Sigmoid colon (tissue), 7 donors: ENCODE data around the gene IRAG1. TPM values are rescaled to one million over a fixed set of nuclear protein-coding genes. Genes with fewer than 3 reads are reported as not detected.

Experiments
- DNase-seq: peaks from one replicate; pipeline ENCODE4 v3.0.0-alpha.2; 2019
- H3K27ac ChIP-seq, 4 donors: fragments of 200-600 bp; sonication (generic); one replicate each; pipeline ENCODE4 v1.5.1; 2016 to 2019; ENCODE audit warnings: mild to moderate bottlenecking in 1 of 4
- H3K27me3 ChIP-seq, 3 donors: fragments of 200-600 bp; sonication (generic); one replicate each; pipeline ENCODE4 v1.5.1; 2019; ENCODE audit warnings: mild to moderate bottlenecking in 1 of 3
- H3K36me3 ChIP-seq, 4 donors: fragments of 200-600 bp; sonication (generic); one replicate each; pipeline ENCODE4 v1.5.1; 2016 to 2019
- H3K4me1 ChIP-seq, 4 donors: fragments of 200-600 bp; sonication (generic); one replicate each; pipeline ENCODE4 v1.5.1; 2017 to 2019
- H3K4me3 ChIP-seq, 4 donors: fragments of 200-600 bp; sonication (generic); one replicate each; pipeline ENCODE4 v1.5.1; 2017 to 2019; ENCODE audit warnings: mild to moderate bottlenecking in 2 of 4, moderate library complexity in 1 of 4
- H3K9me3 ChIP-seq, 4 donors: fragments of 200-600 bp in 3 of 4; sonication (generic) in 3 of 4; one replicate each; pipeline versions ENCODE4 v1.5.1 to v1.6.1; 2013 to 2019
- EP300 ChIP-seq, 4 donors: sonication (generic); formaldehyde crosslinking; IDR thresholded peaks; one replicate each; pipeline ENCODE4 v1.6.1; 2017; ENCODE audit warnings: antibody characterized with exemption in 4 of 4
- POLR2A ChIP-seq, 2 donors: fragments of 450-650 bp; IDR thresholded peaks; one replicate each; pipeline ENCODE4 v1.6.1; 2016; ENCODE audit warnings: antibody characterized with exemption in 2 of 2, mild to moderate bottlenecking in 2 of 2, moderate library complexity in 2 of 2
- POLR2AphosphoS5 ChIP-seq, 4 donors: sonication (generic); formaldehyde crosslinking; IDR thresholded peaks; one replicate each; pipeline ENCODE4 v1.6.1; 2017; ENCODE audit warnings: antibody characterized with exemption in 4 of 4
- WGBS, 2 donors: extraction: QIAGEN DNeasy Blood & Tissue Kit; methylation state at CpG; one replicate each; pipeline ENCODE4 v1.1.7; 2013; 5-methylcytosine and 5-hydroxymethylcytosine counted together
- intact Hi-C: fragments of 100-400 bp; cut with DNase I; formaldehyde crosslinking; loops from one replicate; pipeline ENCODE4 v1.15.1; 2023
- polyA plus RNA-seq, 3 donors: library from polyadenylated mRNA; stranded (reverse); fragments of 200-250 nt; gene quantifications; one replicate each; pipeline ENCODE4 v1.2.3, GENCODE V29; 2013
- total RNA-seq, 4 donors: library from RNA; depleted of rRNA; stranded (reverse); fragments of >200 nt; gene quantifications; one replicate each; pipeline ENCODE4 v1.1.0, GENCODE V29; 2016
- TF ChIP-seq, protein P1 (sequence below), 4 experiments: fragments of 450-650 bp in 3 of 4; fragments of 200-600 bp in 1 of 4; IDR thresholded peaks; one replicate each; pipeline ENCODE4 v1.5.1; 2016 to 2019; ENCODE audit warnings: antibody characterized with exemption in 4 of 4, mild to moderate bottlenecking in 3 of 4, moderate library complexity in 2 of 4
- donor health status: healthy with polysubstance abuse.
- donor health status: Bipolar disorder and iron deficiency.
- donor health status: healthy.

Gene IRAG1
- total and polyA plus RNA-seq, 7 donors, result 1.8 to 153 (median 96.1) TPM

DNA sequence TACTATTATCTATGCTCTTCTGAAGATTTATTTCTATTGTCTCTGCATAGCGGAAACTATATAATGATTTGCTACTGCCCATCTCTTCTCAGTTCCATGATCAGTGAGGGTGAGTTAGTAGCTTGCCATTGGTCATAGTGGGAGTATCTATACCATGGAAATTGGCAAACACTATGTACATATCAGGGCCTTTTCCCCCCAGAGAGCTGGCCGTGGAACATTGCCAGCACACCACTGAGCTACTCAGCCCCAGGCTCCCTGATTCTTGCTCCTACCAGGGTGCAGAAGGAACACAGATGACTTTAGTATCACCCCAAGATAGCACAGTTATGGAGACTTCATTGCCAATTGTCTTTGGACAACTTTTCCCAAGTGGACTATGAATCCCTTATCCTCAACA lies 33.2 kb downstream of the IRAG1 start:
- 92 to 98% methylated on average over 2 of the region's 2 CpGs for WGBS, 2 donors

DNA sequence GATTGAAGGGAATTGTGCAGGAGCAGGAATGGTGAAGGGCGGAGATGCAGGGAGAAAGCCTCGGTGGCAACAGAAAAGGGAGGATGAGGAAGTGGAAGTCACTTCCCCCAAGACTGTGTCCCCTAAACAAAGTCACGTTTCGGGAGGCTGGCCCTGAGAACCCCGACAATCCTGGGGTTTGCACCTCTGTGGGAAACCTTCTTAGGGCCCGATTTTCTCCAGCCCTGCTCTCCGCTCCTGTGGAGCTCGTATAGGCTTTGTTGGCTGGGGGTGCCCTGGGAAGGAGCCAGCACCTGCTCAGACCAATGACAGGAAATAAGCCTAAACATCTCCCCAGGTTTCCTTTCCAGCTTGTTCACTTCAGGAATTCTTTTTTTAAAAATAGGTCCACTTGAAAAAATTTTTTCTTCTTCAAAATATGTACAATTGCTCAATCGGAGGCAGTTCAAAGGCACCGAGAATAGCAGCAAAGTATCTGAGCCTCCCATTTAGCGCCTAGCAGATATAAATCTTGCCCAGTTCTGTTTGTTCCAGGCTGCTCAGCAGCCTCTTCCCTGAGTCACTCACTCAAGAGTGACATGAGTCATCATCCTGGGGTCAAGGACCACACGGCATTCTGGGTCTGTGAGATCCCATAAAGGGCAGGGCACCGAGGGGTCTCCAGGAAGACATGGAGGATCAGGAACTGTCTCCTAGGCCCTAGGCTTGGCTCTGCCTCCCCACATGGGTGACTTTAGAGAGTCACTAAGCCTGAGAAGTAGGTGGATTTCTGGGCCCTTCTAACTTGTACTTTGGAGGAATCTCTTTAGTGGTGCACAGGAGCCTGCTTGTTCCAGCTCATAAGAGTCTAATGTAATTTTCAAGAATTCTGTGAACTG lies 34.0 kb downstream of the IRAG1 start:
- WGBS, 2 donors, result 52 to 60% methylated on average over 13 of the region's 13 CpGs
- Histone ChIP-seq H3K4me1 (peaks cover 0 to 96% (median 91%) of the 10 kb centered on the region in 4 donors), H3K36me3 (no peaks in the 10 kb centered on the region), H3K9me3 (no peaks in the 10 kb centered on the region), H3K27ac (peak overlapping the region; percentile 72 to 89 (median 86)), H3K4me3 (no peak overlapping the region), H3K27me3 (no peaks in the 10 kb centered on the region)
- peak; percentile 88 for DNase-seq
- intact Hi-C loops, result no loop called here
- TF ChIP-seq, protein P1, sequence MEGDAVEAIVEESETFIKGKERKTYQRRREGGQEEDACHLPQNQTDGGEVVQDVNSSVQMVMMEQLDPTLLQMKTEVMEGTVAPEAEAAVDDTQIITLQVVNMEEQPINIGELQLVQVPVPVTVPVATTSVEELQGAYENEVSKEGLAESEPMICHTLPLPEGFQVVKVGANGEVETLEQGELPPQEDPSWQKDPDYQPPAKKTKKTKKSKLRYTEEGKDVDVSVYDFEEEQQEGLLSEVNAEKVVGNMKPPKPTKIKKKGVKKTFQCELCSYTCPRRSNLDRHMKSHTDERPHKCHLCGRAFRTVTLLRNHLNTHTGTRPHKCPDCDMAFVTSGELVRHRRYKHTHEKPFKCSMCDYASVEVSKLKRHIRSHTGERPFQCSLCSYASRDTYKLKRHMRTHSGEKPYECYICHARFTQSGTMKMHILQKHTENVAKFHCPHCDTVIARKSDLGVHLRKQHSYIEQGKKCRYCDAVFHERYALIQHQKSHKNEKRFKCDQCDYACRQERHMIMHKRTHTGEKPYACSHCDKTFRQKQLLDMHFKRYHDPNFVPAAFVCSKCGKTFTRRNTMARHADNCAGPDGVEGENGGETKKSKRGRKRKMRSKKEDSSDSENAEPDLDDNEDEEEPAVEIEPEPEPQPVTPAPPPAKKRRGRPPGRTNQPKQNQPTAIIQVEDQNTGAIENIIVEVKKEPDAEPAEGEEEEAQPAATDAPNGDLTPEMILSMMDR (IDR thresholded peaks at IDR 0.05), result no peak
- peak; percentile 51 to 77 (median 60) for TF ChIP-seq POLR2AphosphoS5 (IDR thresholded peaks at IDR 0.05)
- TF ChIP-seq EP300 (IDR thresholded peaks at IDR 0.05), result peak in 1 of 4 donors; percentile 69
- TF ChIP-seq POLR2A (IDR thresholded peaks at IDR 0.05), result no peak

More for the DNA sequence above, 33.2 kb downstream of the IRAG1 start:
- H3K27me3 ChIP-seq, result no peaks in the 10 kb centered on the region
- no peaks in the 10 kb centered on the region for H3K9me3 ChIP-seq
- no peak overlapping the region for H3K4me3 ChIP-seq
- H3K4me1 ChIP-seq, result peaks cover 0 to 95% (median 90%) of the 10 kb centered on the region in 4 donors
- TF ChIP-seq POLR2A (IDR thresholded peaks at IDR 0.05), result no peak
- TF ChIP-seq, protein P1 (IDR thresholded peaks at IDR 0.05), result no peak
- no peak for TF ChIP-seq POLR2AphosphoS5 (IDR thresholded peaks at IDR 0.05)
- TF ChIP-seq EP300 (IDR thresholded peaks at IDR 0.05), result no peak
- H3K36me3 ChIP-seq, result no peaks in the 10 kb centered on the region
- peak overlapping the region; percentile 72 to 89 (median 86) for H3K27ac ChIP-seq
- intact Hi-C loops, result no loop called here
- DNase-seq, result peak; percentile 64

DNA sequence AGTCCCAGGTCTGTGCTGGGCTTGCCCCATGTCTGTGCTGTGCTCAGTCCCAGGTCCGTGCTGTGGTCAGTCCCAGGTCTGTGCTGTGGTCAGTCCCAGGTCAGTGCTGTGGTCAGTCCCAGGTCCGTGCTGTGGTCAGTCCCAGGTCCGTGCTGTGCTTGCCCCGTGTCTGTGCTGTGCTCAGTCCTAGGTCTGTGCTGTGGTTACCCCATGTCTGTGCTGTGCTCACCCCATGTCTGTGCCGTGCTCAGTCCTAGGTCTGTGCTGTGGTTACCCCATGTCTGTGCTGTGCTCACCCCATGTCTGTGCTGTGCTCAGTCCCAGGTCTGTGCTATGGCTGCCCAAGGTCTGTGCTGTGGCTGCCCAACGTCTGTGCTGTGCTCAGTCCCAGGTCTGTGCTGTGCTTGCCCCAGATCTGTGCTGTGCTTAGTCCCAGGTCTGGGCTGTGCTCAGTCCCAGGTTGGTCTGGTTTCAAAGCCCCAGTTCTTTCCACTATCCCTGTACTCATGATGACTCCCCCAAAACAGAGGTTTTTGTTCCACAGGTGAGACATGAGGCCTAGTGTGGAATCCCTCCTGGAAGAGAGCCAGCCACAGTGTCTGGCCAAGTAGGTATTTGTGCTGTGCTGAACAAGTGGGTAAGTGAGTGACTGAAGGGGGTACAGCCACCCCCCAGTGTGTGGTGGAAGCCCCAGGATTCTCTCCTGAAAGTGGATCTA lies 34.8 kb downstream of the IRAG1 start:
- Histone ChIP-seq H3K9me3 (no peaks in the 10 kb centered on the region), H3K4me1 (peaks cover 0 to 94% (median 92%) of the 10 kb centered on the region in 4 donors), H3K36me3 (no peaks in the 10 kb centered on the region), H3K4me3 (no peak overlapping the region), H3K27me3 (no peaks in the 10 kb centered on the region), H3K27ac (peak overlapping the region; percentile 72 to 89 (median 86))
- WGBS, 2 donors, result 79 to 84% methylated on average over 6 of the region's 6 CpGs
- peak; percentile 70 for DNase-seq
- intact Hi-C loops, result no loop called here
- TF ChIP-seq EP300 (IDR thresholded peaks at IDR 0.05), result no peak

DNA sequence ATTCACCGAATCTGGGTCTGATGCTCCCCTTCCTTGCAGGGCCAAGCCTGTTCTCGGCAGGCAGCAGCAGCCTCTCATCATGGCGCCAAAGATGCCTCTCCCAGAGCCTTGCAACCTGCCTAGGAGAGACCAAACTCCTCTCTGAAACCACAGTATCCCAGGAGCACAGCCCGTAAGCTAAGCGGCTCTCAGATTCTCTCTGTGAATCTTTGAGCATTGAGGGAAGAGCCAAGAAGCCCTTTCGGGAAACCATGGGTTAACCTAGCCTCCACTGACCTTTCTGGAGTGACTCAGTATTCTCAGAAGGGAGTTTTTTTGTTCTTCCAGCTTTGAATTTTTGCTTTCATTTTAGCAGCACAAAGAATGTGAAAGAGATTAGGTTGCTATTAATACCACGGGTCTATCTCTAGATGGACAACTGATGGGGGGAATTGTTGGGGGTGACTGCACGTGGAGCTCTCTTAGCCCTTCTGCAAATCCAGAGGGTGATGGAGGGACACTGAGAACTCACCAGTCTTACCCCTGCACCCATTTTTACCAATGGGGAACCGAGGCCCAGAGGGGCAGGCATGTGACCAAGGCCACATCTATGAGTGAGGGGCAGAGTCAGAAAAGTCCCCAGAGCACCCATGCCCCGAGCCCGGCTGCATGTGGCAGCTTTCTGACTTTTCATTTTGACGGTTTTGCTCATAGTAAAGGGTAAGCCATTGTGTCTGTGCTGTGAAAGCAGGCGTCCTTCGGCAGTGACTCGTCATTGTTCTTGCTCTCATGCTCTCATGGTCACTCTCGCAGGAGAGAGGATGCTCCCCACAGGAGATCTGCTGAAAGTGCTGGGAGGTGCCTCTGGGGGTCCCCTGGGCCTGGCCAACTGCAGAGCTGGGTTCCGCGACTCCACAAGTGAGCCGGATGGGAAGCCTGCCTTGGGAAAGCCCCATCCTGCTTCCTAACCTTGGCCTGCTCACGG lies 36.0 kb downstream of the IRAG1 start:
- Histone ChIP-seq H3K4me3 (no peak overlapping the region), H3K9me3 (no peaks in the 10 kb centered on the region), H3K27ac (peak overlapping the region; percentile 72 to 89 (median 86)), H3K27me3 (no peaks in the 10 kb centered on the region), H3K4me1 (peaks cover 0 to 96% (median 93%) of the 10 kb centered on the region in 4 donors), H3K36me3 (no peaks in the 10 kb centered on the region)
- peak; percentile 69 for DNase-seq
- intact Hi-C loops, result no loop called here
- 65 to 77% methylated on average over 20 of the region's 20 CpGs for WGBS, 2 donors
- TF ChIP-seq, protein P1 (IDR thresholded peaks at IDR 0.05), result no peak
- TF ChIP-seq POLR2A (IDR thresholded peaks at IDR 0.05) (no peak), EP300 (IDR thresholded peaks at IDR 0.05) (no peak), POLR2AphosphoS5 (IDR thresholded peaks at IDR 0.05) (peak in 2 of 4 donors; percentile 11 to 23)
